Gastroesophageal sphincter (tissue), 3 donors: Measurements from ENCODE around the gene SIGLEC1.

Source experiments
- EP300 ChIP-seq: sonication (generic); formaldehyde crosslinking; IDR thresholded peaks from one replicate; pipeline ENCODE4 v1.6.1; 2017; ENCODE audit warnings: antibody characterized with exemption, mild to moderate bottlenecking
- TF ChIP-seq, protein P1 (sequence below), 4 experiments: fragments of 200-600 bp in 2 of 4; fragments of 450-650 bp in 2 of 4; sonication (generic) in 1 of 4; IDR thresholded peaks; one replicate each; pipeline ENCODE4 v1.5.1; 2017 to 2019; ENCODE audit warnings: antibody characterized with exemption in 4 of 4, mild to moderate bottlenecking in 2 of 4, moderate library complexity in 2 of 4

DNA sequence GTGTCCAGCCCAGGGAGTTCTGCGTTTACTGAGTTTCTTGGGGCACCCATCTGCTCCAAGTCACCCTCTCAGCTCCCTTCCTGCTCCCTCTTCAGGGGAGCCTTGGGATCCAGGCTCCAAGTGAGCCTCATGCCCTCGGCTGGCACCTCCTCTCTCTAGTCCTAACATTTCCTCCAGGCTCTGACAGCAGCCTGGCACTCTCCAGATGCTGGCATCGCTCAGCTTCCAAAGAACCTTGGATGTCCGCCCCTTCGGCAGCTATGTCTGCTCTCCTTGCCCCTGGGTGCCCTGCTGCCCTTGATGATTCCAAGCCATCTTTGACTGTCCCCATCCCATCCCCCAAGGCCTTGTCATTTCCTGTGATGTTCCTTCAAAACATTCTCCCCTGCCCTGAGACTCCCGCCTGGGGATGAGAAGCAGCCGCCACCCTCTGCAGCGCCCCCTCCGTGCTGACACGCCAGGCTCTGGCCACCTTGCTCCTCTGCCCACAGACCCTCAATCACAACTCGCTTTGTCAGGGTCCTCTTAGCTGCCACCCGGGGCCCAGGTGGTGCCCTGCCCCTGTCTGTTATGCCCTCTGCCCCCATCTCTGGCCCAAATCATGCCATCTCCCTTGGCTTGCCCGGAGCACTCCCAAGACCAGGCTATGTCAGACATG is 42.6 kb downstream of the SIGLEC1 start:
- TF ChIP-seq, protein P1, sequence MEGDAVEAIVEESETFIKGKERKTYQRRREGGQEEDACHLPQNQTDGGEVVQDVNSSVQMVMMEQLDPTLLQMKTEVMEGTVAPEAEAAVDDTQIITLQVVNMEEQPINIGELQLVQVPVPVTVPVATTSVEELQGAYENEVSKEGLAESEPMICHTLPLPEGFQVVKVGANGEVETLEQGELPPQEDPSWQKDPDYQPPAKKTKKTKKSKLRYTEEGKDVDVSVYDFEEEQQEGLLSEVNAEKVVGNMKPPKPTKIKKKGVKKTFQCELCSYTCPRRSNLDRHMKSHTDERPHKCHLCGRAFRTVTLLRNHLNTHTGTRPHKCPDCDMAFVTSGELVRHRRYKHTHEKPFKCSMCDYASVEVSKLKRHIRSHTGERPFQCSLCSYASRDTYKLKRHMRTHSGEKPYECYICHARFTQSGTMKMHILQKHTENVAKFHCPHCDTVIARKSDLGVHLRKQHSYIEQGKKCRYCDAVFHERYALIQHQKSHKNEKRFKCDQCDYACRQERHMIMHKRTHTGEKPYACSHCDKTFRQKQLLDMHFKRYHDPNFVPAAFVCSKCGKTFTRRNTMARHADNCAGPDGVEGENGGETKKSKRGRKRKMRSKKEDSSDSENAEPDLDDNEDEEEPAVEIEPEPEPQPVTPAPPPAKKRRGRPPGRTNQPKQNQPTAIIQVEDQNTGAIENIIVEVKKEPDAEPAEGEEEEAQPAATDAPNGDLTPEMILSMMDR (IDR thresholded peaks at IDR 0.05), result no peak
- TF ChIP-seq EP300, result no peak
